ENCODE measurements around the gene HSBP1L1.

GRCh38 chr18:79938196-79938595 lies 26.2 kb upstream of the HSBP1L1 start:
- no peak for TF ChIP-seq CTCF (IDR thresholded peaks at IDR 0.05 in 2 of 3, conservative IDR thresholded peaks at IDR 0.05 in 1 of 3; ENCODE audit: borderline replicate concordance in 1 of 3, insufficient read depth in 1 of 3, low read depth in 2 of 3, low read length in 2 of 3)
- TF ChIP-seq EZH2phosphoT487 (IDR thresholded peaks at IDR 0.05; ENCODE audit: borderline replicate concordance) = no peak
